Fibroblast of mammary gland (primary cell): Measurements from ENCODE around the gene PRR30.

Source experiments
- DNase-seq: peaks from one replicate; pipeline ENCODE4 v3.0.0-alpha.2; 2010; ENCODE audit warnings: low read depth
- H3K4me3 ChIP-seq: 2 replicates; pipeline ENCODE4 v1.5.1; 2011; ENCODE audit warnings: low read depth, mild to moderate bottlenecking, low read length, moderate library complexity; ENCODE audit not compliant: control insufficient read depth
- CTCF ChIP-seq: conservative IDR thresholded peaks from 2 replicates; pipeline ENCODE4 v1.5.1; 2011; ENCODE audit warnings: low read depth, low read length, inconsistent platforms; ENCODE audit not compliant: control insufficient read depth, insufficient read depth

Gene PRR30

GRCh38 chr2:27091746-27092695 is 47.2 kb downstream of the PRR30 start:
- no peak overlapping the region for H3K4me3 ChIP-seq
- no peak for DNase-seq
- no peak for TF ChIP-seq CTCF

- no peak for TF ChIP-seq CTCF
- no peak for DNase-seq
- no peak overlapping the region for H3K4me3 ChIP-seq
Observed at GRCh38 chr2:27089111-27089954, 49.9 kb downstream of the PRR30 start.

GRCh38 chr2:27088634-27089033 is 50.6 kb downstream of the PRR30 start:
- DNase-seq = no peak
- no peak for TF ChIP-seq CTCF
- H3K4me3 ChIP-seq = no peak overlapping the region

- DNase-seq = no peak
Observed at GRCh38 chr2:27087823-27088410, 51.3 kb downstream of the PRR30 start.

More at GRCh38 chr2:27087823-27088410, 51.3 kb downstream of the PRR30 start:
- no peak for TF ChIP-seq CTCF
- H3K4me3 ChIP-seq = no peak overlapping the region
